GM19351 (cell line): ENCODE results near the gene AMACR.
"Not testable (repeated sequence)": the region's sequence is repeated elsewhere in the genome, so short reads cannot be mapped to it uniquely, and the experiment has no call there.

Experiments used
- ATAC-seq: cut with Tn5 transposase; IDR thresholded peaks from one replicate; pipeline ENCODE4 v1.9.1; 2021; ENCODE audit warnings: mild to moderate bottlenecking, moderate library complexity; ENCODE audit not compliant: unreplicated experiment

The AMACR gene

GRCh38 chr5:34038390-34038789 is 30.5 kb upstream of the AMACR start:
- no peak for ATAC-seq

- ATAC-seq: no peak
These were observed 29.9 kb upstream of the AMACR start for GRCh38 chr5:34037726-34038125.

GRCh38 chr5:34035756-34036155 is 27.9 kb upstream of the AMACR start:
- ATAC-seq: no peak

- no peak for ATAC-seq
These were observed 26.9 kb upstream of the AMACR start for GRCh38 chr5:34034534-34035327.

- ATAC-seq: no peak
These were observed 24.1 kb upstream of the AMACR start for GRCh38 chr5:34031966-34032365.

- no peak for ATAC-seq
These were observed 23.3 kb upstream of the AMACR start for GRCh38 chr5:34031117-34031516.

GRCh38 chr5:34030585-34030984 is 22.7 kb upstream of the AMACR start:
- not testable (repeated sequence) for ATAC-seq

GRCh38 chr5:34030048-34030447 is 22.2 kb upstream of the AMACR start:
- ATAC-seq: no peak

- no peak for ATAC-seq
These were observed 20.5 kb upstream of the AMACR start for GRCh38 chr5:34028349-34028748.

GRCh38 chr5:34026089-34026761 is 18.4 kb upstream of the AMACR start:
- no peak for ATAC-seq

GRCh38 chr5:34022121-34022705 is 14.4 kb upstream of the AMACR start:
- ATAC-seq: peak; percentile 95

GRCh38 chr5:34021334-34021733 is 13.5 kb upstream of the AMACR start:
- ATAC-seq: no peak

- no peak for ATAC-seq
These were observed 12.9 kb upstream of the AMACR start for GRCh38 chr5:34020726-34021125.

- no peak for ATAC-seq
These were observed 9.4 kb upstream of the AMACR start for GRCh38 chr5:34017254-34017653.

- ATAC-seq: no peak
These were observed 8.9 kb upstream of the AMACR start for GRCh38 chr5:34016750-34017149.

GRCh38 chr5:34016222-34016621 is 8.4 kb upstream of the AMACR start:
- no peak for ATAC-seq

GRCh38 chr5:34015120-34015822 is 7.4 kb upstream of the AMACR start:
- no peak for ATAC-seq

- ATAC-seq: no peak
These were observed 6.8 kb upstream of the AMACR start for GRCh38 chr5:34014626-34015025.

GRCh38 chr5:34013547-34013946 is 5.7 kb upstream of the AMACR start:
- no peak for ATAC-seq

GRCh38 chr5:34012791-34013190 is 4.9 kb upstream of the AMACR start:
- ATAC-seq: no peak

GRCh38 chr5:34011536-34011935 is 3.7 kb upstream of the AMACR start:
- ATAC-seq: no peak
